Trophoblast cell (in vitro differentiated cells and primary cell): ENCODE measurements around the gene MTNR1B.

Experiments
- DNase-seq, 2 donors: peaks; one replicate each; pipeline ENCODE4 v3.0.0-alpha.2; 2016
- H2AFZ ChIP-seq: 2 replicates; pipeline ENCODE4 v1.6.1; 2013; ENCODE audit warnings: low read length, moderate library complexity, mild to moderate bottlenecking; ENCODE audit not compliant: insufficient read depth, poor library complexity
- H2AK5ac ChIP-seq: 2 replicates; pipeline ENCODE4 v1.6.1; 2013; ENCODE audit warnings: mild to moderate bottlenecking, low read length
- H2BK120ac ChIP-seq: 2 replicates; pipeline ENCODE4 v1.6.1; 2013; ENCODE audit warnings: low read length, mild to moderate bottlenecking, moderate library complexity; ENCODE audit not compliant: insufficient read depth, poor library complexity
- H2BK12ac ChIP-seq: 2 replicates; pipeline ENCODE4 v1.6.1; 2013; ENCODE audit warnings: mild to moderate bottlenecking, low read length, moderate library complexity
- H2BK5ac ChIP-seq: 2 replicates; pipeline ENCODE4 v1.6.1; 2013; ENCODE audit warnings: low read length, low read depth, moderate library complexity, mild to moderate bottlenecking; ENCODE audit not compliant: poor library complexity
- H3K14ac ChIP-seq: 2 replicates; pipeline ENCODE4 v1.6.1; 2013; ENCODE audit warnings: mild to moderate bottlenecking, low read length
- H3K18ac ChIP-seq: 2 replicates; pipeline ENCODE4 v1.6.1; 2013; ENCODE audit warnings: mild to moderate bottlenecking, low read length
- H3K23ac ChIP-seq: 2 replicates; pipeline ENCODE4 v1.6.1; 2013; ENCODE audit warnings: low read length
- H3K27ac ChIP-seq: 2 replicates; pipeline ENCODE4 v1.5.1; 2013; ENCODE audit warnings: low read depth, mild to moderate bottlenecking, inconsistent platforms, low read length, moderate library complexity
- H3K27me3 ChIP-seq: 2 replicates; pipeline ENCODE4 v1.6.1; 2013; ENCODE audit warnings: inconsistent platforms, mild to moderate bottlenecking, low read length, moderate library complexity; ENCODE audit not compliant: insufficient read depth
- H3K36me3 ChIP-seq, 2 experiments: 1 replicate in 1 of 2; 2 replicates in 1 of 2; pipeline ENCODE4 v1.6.1; 2013; ENCODE audit warnings: low read length in 2 of 2, mild to moderate bottlenecking in 2 of 2, moderate library complexity in 1 of 2; ENCODE audit not compliant: insufficient read depth in 2 of 2, control insufficient read depth in 1 of 2
- H3K4ac ChIP-seq: 2 replicates; pipeline ENCODE4 v1.6.1; 2013; ENCODE audit warnings: low read depth, mild to moderate bottlenecking, low read length, moderate library complexity
- H3K4me1 ChIP-seq, 2 experiments: 1 replicate in 1 of 2; 2 replicates in 1 of 2; pipeline ENCODE4 v1.6.1; 2013; ENCODE audit warnings: low read length in 2 of 2, mild to moderate bottlenecking in 2 of 2, moderate library complexity in 1 of 2; ENCODE audit not compliant: insufficient read depth in 2 of 2, control insufficient read depth in 1 of 2
- H3K4me2 ChIP-seq: 2 replicates; pipeline ENCODE4 v1.6.1; 2013; ENCODE audit warnings: inconsistent platforms, mild to moderate bottlenecking, low read length, moderate library complexity
- H3K4me3 ChIP-seq: 2 replicates; pipeline ENCODE4 v1.5.1; 2013; ENCODE audit warnings: mild to moderate bottlenecking, low read depth, low read length, inconsistent platforms
- H3K79me1 ChIP-seq: one replicate; pipeline ENCODE4 v1.6.1; 2013; ENCODE audit warnings: low read length
- H3K79me2 ChIP-seq: 2 replicates; pipeline ENCODE4 v1.6.1; 2013; ENCODE audit warnings: low read length, mild to moderate bottlenecking; ENCODE audit not compliant: control insufficient read depth, insufficient read depth, poor library complexity
- H3K9ac ChIP-seq: 2 replicates; pipeline ENCODE4 v1.6.1; 2013; ENCODE audit warnings: mild to moderate bottlenecking, low read length
- H3K9me3 ChIP-seq: 2 replicates; pipeline ENCODE4 v1.6.1; 2013; ENCODE audit warnings: low read depth, mild to moderate bottlenecking, control low read depth, inconsistent platforms, low read length; ENCODE audit not compliant: insufficient read depth
- H4K12ac ChIP-seq: 2 replicates; pipeline ENCODE4 v1.6.1; 2013; ENCODE audit warnings: low read depth, mild to moderate bottlenecking, low read length, moderate library complexity
- H4K8ac ChIP-seq: 2 replicates; pipeline ENCODE4 v1.6.1; 2013; ENCODE audit warnings: low read depth, mild to moderate bottlenecking, low read length, moderate library complexity
- H4K91ac ChIP-seq: one replicate; pipeline ENCODE4 v1.6.1; 2013; ENCODE audit warnings: low read depth, mild to moderate bottlenecking, low read length, moderate library complexity
- WGBS: extraction: QIAGEN DNeasy Blood & Tissue Kit; methylation state at CpG from one replicate; pipeline ENCODE4 v1.1.7; 2013; ENCODE audit warnings: missing lambda C conversion rate; ENCODE audit not compliant: insufficient read length, insufficient coverage; ENCODE audit errors: extremely low coverage; 5-methylcytosine and 5-hydroxymethylcytosine counted together

The MTNR1B gene

GRCh38 chr11:92980312-92980711, 10.9 kb downstream of the MTNR1B start:
- H3K27ac ChIP-seq = no peak overlapping the region
- no peak overlapping the region for H2AK5ac ChIP-seq
- no peak overlapping the region for H4K12ac ChIP-seq
- no peak overlapping the region for H3K18ac ChIP-seq
- H4K8ac ChIP-seq = no peak overlapping the region
- H3K4me2 ChIP-seq = no peak overlapping the region
- no peak overlapping the region for H4K91ac ChIP-seq
- H3K79me1 ChIP-seq = no peaks in the 10 kb centered on the region
- H2BK120ac ChIP-seq = no peak overlapping the region
- peaks cover 2% of the 10 kb centered on the region for H3K9me3 ChIP-seq
- H3K79me2 ChIP-seq = no peaks in the 10 kb centered on the region
- no CpG with 5 or more reads among the region's 3 CpGs for WGBS
- no peak overlapping the region for H3K14ac ChIP-seq
- no peak overlapping the region for H2BK12ac ChIP-seq
- no peak overlapping the region for H2BK5ac ChIP-seq
- DNase-seq = no peak
- no peak overlapping the region for H3K4me3 ChIP-seq
- H2AFZ ChIP-seq = no peak overlapping the region
- H3K4me1 ChIP-seq = no peaks in the 10 kb centered on the region
- H3K27me3 ChIP-seq = no peaks in the 10 kb centered on the region
- no peak overlapping the region for H3K23ac ChIP-seq
- no peaks in the 10 kb centered on the region for H3K36me3 ChIP-seq
- no peak overlapping the region for H3K4ac ChIP-seq
- H3K9ac ChIP-seq = no peak overlapping the region

- Histone ChIP-seq H4K91ac (no peak overlapping the region), H3K9me3 (peaks cover 2% of the 10 kb centered on the region), H3K36me3 (no peaks in the 10 kb centered on the region), H2BK5ac (no peak overlapping the region), H3K4ac (no peak overlapping the region), H3K4me1 (no peaks in the 10 kb centered on the region), H2AK5ac (no peak overlapping the region), H2AFZ (no peak overlapping the region), H3K79me2 (no peaks in the 10 kb centered on the region), H3K4me3 (no peak overlapping the region), H4K8ac (no peak overlapping the region), H3K27ac (no peak overlapping the region), H3K79me1 (no peaks in the 10 kb centered on the region), H4K12ac (no peak overlapping the region), H3K18ac (no peak overlapping the region), H3K23ac (no peak overlapping the region), H2BK12ac (no peak overlapping the region), H2BK120ac (no peak overlapping the region), H3K4me2 (no peak overlapping the region), H3K14ac (no peak overlapping the region), H3K27me3 (no peaks in the 10 kb centered on the region), H3K9ac (no peak overlapping the region)
- no peak for DNase-seq
- no CpG with 5 or more reads among the region's 24 CpGs for WGBS
These were observed 12.1 kb downstream of the MTNR1B start for GRCh38 chr11:92981508-92982043.

- Histone ChIP-seq H2BK12ac (no peak overlapping the region), H4K91ac (no peak overlapping the region), H3K79me1 (no peaks in the 10 kb centered on the region), H3K36me3 (peaks cover 0 to 2% of the 10 kb centered on the region in 2 experiments), H3K79me2 (no peaks in the 10 kb centered on the region), H3K9ac (no peak overlapping the region), H3K27me3 (no peaks in the 10 kb centered on the region), H2BK5ac (no peak overlapping the region), H3K18ac (no peak overlapping the region), H2AFZ (no peak overlapping the region), H3K27ac (no peak overlapping the region), H4K8ac (no peak overlapping the region), H3K4me1 (no peaks in the 10 kb centered on the region), H2BK120ac (no peak overlapping the region), H3K23ac (no peak overlapping the region), H2AK5ac (no peak overlapping the region), H4K12ac (no peak overlapping the region), H3K9me3 (no peaks in the 10 kb centered on the region), H3K14ac (no peak overlapping the region), H3K4me2 (no peak overlapping the region), H3K4ac (no peak overlapping the region), H3K4me3 (no peak overlapping the region)
- no CpG with 5 or more reads among the region's 3 CpGs for WGBS
- DNase-seq = no peak
These were observed 17.1 kb downstream of the MTNR1B start for GRCh38 chr11:92986585-92986984.

GRCh38 chr11:92993004-92993403, 23.6 kb downstream of the MTNR1B start:
- no peak overlapping the region for H4K12ac ChIP-seq
- H4K91ac ChIP-seq = no peak overlapping the region
- H3K14ac ChIP-seq = no peak overlapping the region
- no peak for DNase-seq
- H2BK5ac ChIP-seq = no peak overlapping the region
- no peak overlapping the region for H3K18ac ChIP-seq
- H3K27me3 ChIP-seq = no peaks in the 10 kb centered on the region
- no peak overlapping the region for H2BK12ac ChIP-seq
- no peaks in the 10 kb centered on the region for H3K79me2 ChIP-seq
- peaks cover 0 to 2% of the 10 kb centered on the region in 2 experiments for H3K36me3 ChIP-seq
- no peak overlapping the region for H3K9ac ChIP-seq
- no peak overlapping the region for H2AK5ac ChIP-seq
- H3K4ac ChIP-seq = no peak overlapping the region
- H3K23ac ChIP-seq = no peak overlapping the region
- no peak overlapping the region for H3K4me2 ChIP-seq
- no peak overlapping the region for H2AFZ ChIP-seq
- H4K8ac ChIP-seq = no peak overlapping the region
- H3K4me3 ChIP-seq = no peak overlapping the region
- H3K79me1 ChIP-seq = no peaks in the 10 kb centered on the region
- H3K27ac ChIP-seq = no peak overlapping the region
- no peaks in the 10 kb centered on the region for H3K9me3 ChIP-seq
- no peaks in the 10 kb centered on the region for H3K4me1 ChIP-seq
- no peak overlapping the region for H2BK120ac ChIP-seq
